LNCAP (cell line): ENCODE measurements around the gene ALDH1A3.

Source experiments
- CTCF ChIP-seq: fragments of 450-650 bp; IDR thresholded peaks from 2 replicates; pipeline ENCODE4 v1.5.1; 2017; ENCODE audit warnings: mild to moderate bottlenecking

ALDH1A3 gene

GRCh38 chr15:100873029-100873677 is 6.5 kb upstream of the ALDH1A3 start:
- peak; percentile 91 for TF ChIP-seq CTCF

- TF ChIP-seq CTCF: no peak
These were observed 4.1 kb upstream of the ALDH1A3 start for GRCh38 chr15:100875495-100875894.

- no peak for TF ChIP-seq CTCF
These were observed 3.7 kb upstream of the ALDH1A3 start for GRCh38 chr15:100875976-100876375.

- TF ChIP-seq CTCF: no peak
These were observed 2.1 kb upstream of the ALDH1A3 start for GRCh38 chr15:100877551-100877950.

GRCh38 chr15:100878130-100878529 is 1.5 kb upstream of the ALDH1A3 start:
- TF ChIP-seq CTCF: no peak

- TF ChIP-seq CTCF: no peak
These were observed 983 bp upstream of the ALDH1A3 start for GRCh38 chr15:100878648-100879047.

- no peak for TF ChIP-seq CTCF
These were observed 569 bp upstream of the ALDH1A3 start for GRCh38 chr15:100879061-100879463.
